ENCODE data around the gene SCP2. TPM values are rescaled to one million over a fixed set of nuclear protein-coding genes. Genes with fewer than 3 reads are reported as not detected.

SCP2 gene
- total and polyA plus RNA-seq, 2 of the 4 experiments (the other 2 are of a cell fraction) = 70.4 to 83.1 TPM

- Histone ChIP-seq H2BK120ac (ENCODE audit: low read depth, low read length) (no peak overlapping the region), H2AK9ac (replicated peaks; ENCODE audit: low read depth, low read length, poor library complexity) (no peak overlapping the region), H3K9me3 (ENCODE audit: control insufficient read depth, insufficient read depth, low read length) (no peaks in the 10 kb centered on the region), H3K27me3 (ENCODE audit: control insufficient read depth, insufficient read depth, low read length) (no peaks in the 10 kb centered on the region), H4K20me1 (ENCODE audit: insufficient read depth, low read length) (no peaks in the 10 kb centered on the region), H3K4me3 (ENCODE audit: insufficient read depth, low read depth, low read length) (no peak overlapping the region), H3K56ac (ENCODE audit: extremely low read depth, insufficient read depth, low read length) (no peak overlapping the region), H4K91ac (ENCODE audit: insufficient read depth, low read depth, low read length) (no peak overlapping the region), H3K4me2 (ENCODE audit: low read depth, low read length) (no peak overlapping the region), H2BK20ac (ENCODE audit: low read depth, low read length) (no peak overlapping the region), H3K36me3 (ENCODE audit: control insufficient read depth, insufficient read depth, low read length) (peaks cover 33% of the 10 kb centered on the region), H4K8ac (ENCODE audit: low read depth in 2 of 2, low read length in 2 of 2) (no peak overlapping the region), H3K9me1 (ENCODE audit: insufficient read depth, low read length) (no peaks in the 10 kb centered on the region; the same call in 1 of the 2 replicates), H3K9ac (ENCODE audit: low read depth, low read length) (no peak overlapping the region), H2AK5ac (ENCODE audit: low read depth, low read length) (no peak overlapping the region), H2BK5ac (ENCODE audit: low read depth, low read length, poor library complexity, severe bottlenecking) (no peak overlapping the region), H3K23ac (ENCODE audit: low read depth, low read length) (no peak overlapping the region), H4K5ac (ENCODE audit: low read depth, low read length) (no peak overlapping the region), H2AFZ (replicated peaks; ENCODE audit: low read length, poor library complexity) (peak overlapping the region; percentile 59), H2BK15ac (ENCODE audit: low read depth, low read length) (no peak overlapping the region), H3K18ac (ENCODE audit: low read depth, low read length) (no peak overlapping the region), H3K27ac (ENCODE audit: insufficient read depth, low read length) (no peak overlapping the region), H3K79me1 (ENCODE audit: low read depth in 1 of 2, low read length in 2 of 2) (no peaks in the 10 kb centered on the region), H3K4me1 (ENCODE audit: control insufficient read depth, insufficient read depth, low read length) (peaks cover 7% of the 10 kb centered on the region; the same call in 1 of the 2 replicates), H3K4ac (ENCODE audit: low read depth, low read length) (no peak overlapping the region), H3K14ac (replicated peaks; ENCODE audit: low read depth, low read length) (no peak overlapping the region)
- ChIA-PET POLR2A (ENCODE audit: unreplicated experiment) (interaction anchor here (0.6 kb wide), 1 partner anchor 158 kb away, joined by 18 read pairs; no protein-coding TSS in a partner anchor), CTCF (no interaction called here)
- no peak for ATAC-seq (ENCODE audit: low read depth)
- no TSS peak for BruUV-seq (replicated peaks)
- intact Hi-C loops (cut with micrococcal nuclease) = no loop called here
- 82% methylated on average over 4 of the region's 13 CpGs; no CpG with 5 or more reads in 1 of the 2 experiments for WGBS, 2 experiments (ENCODE audit: extremely low coverage in 2 of 2, insufficient read length in 1 of 2)
- dilution Hi-C loops (cut with HindIII; ENCODE audit: low sequenced_read_pairs, unreplicated experiment) = no loop called here
- no peak for DNase-seq
- in situ Hi-C loops (cut with MboI; ENCODE audit: low sequenced_read_pairs) = no loop called here
- TF ChIP-seq POLR2A (IDR thresholded peaks at IDR 0.05; ENCODE audit: low read depth, low read length) (no peak), CEBPB (IDR thresholded peaks at IDR 0.05; ENCODE audit: low read depth, low read length) (no peak), RFX5 (IDR thresholded peaks at IDR 0.05; ENCODE audit: low read depth, low read length) (no peak), MAFK (IDR thresholded peaks at IDR 0.05; ENCODE audit: low read depth, low read length) (no peak), MXI1 (IDR thresholded peaks at IDR 0.05; ENCODE audit: borderline replicate concordance, low read depth, low read length) (no peak), RCOR1 (IDR thresholded peaks at IDR 0.05; ENCODE audit: insufficient replicate concordance, low read length) (no peak), MAZ (IDR thresholded peaks at IDR 0.05; ENCODE audit: borderline replicate concordance, low read depth, low read length) (no peak), BHLHE40 (IDR thresholded peaks at IDR 0.05; ENCODE audit: low read depth, low read length) (no peak), NFE2L2 (IDR thresholded peaks at IDR 0.05; ENCODE audit: low read depth, low read length) (no peak), CTCF (conservative IDR thresholded peaks at IDR 0.05; ENCODE audit: low read depth, low read length) (no peak), SMC3 (IDR thresholded peaks at IDR 0.05; ENCODE audit: low read depth, low read length) (no peak), RAD21 (IDR thresholded peaks at IDR 0.05; ENCODE audit: low read length) (no peak)
- TF ChIP-seq, protein P1, sequence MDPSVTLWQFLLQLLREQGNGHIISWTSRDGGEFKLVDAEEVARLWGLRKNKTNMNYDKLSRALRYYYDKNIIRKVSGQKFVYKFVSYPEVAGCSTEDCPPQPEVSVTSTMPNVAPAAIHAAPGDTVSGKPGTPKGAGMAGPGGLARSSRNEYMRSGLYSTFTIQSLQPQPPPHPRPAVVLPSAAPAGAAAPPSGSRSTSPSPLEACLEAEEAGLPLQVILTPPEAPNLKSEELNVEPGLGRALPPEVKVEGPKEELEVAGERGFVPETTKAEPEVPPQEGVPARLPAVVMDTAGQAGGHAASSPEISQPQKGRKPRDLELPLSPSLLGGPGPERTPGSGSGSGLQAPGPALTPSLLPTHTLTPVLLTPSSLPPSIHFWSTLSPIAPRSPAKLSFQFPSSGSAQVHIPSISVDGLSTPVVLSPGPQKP (IDR thresholded peaks at IDR 0.05; ENCODE audit: borderline replicate concordance, low read depth, low read length) = no peak
Observed at GRCh38 chr1:53082826-53083455, 155.9 kb downstream of the SCP2 start.
